ENCODE measurements around the gene PCBP4.
"Not testable (repeated sequence)": the region's sequence is repeated elsewhere in the genome, so short reads cannot be mapped to it uniquely, and the experiment has no call there.

The PCBP4 gene

DNA sequence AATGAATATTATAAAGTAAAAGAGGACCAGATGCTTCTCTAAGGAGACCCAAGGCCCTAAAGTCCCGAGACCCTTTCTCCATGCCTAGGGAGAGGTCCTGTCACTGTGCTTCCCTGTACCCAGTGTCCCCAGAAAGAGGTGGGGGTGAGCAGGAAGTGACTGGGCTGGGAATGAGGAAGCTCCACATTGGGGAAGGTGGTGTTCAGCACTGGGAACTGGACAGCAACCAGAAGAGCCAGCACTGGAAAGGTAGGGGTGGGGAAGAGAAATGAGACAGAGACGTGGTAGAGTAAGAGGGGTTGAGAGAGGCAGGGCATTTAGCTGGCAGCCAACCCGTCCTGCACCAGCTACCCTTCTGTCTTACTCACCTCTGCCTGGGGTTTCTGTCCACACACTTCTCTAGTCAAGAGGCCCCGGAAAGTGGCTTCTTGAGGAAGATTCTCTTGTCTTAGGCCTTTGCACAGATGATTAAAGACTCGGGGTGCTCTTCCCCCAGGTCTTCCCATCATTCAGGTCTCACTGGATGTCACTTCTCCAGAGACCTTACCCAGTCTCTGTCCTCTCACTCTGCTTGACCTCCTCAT, 37.7 kb downstream of the PCBP4 start:
- ATAC-seq: peak; percentile 33; the same call in 1 of the 3 replicates
- no peak for TF ChIP-seq CSDC2 (CRISPR knock-in tag; IDR thresholded peaks at IDR 0.05)
- TF ChIP-seq, protein P1, sequence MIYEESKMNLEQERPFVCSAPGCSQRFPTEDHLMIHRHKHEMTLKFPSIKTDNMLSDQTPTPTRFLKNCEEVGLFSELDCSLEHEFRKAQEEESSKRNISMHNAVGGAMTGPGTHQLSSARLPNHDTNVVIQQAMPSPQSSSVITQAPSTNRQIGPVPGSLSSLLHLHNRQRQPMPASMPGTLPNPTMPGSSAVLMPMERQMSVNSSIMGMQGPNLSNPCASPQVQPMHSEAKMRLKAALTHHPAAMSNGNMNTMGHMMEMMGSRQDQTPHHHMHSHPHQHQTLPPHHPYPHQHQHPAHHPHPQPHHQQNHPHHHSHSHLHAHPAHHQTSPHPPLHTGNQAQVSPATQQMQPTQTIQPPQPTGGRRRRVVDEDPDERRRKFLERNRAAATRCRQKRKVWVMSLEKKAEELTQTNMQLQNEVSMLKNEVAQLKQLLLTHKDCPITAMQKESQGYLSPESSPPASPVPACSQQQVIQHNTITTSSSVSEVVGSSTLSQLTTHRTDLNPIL (CRISPR knock-in tag; IDR thresholded peaks at IDR 0.05; ENCODE audit: low read depth): no peak

DNA sequence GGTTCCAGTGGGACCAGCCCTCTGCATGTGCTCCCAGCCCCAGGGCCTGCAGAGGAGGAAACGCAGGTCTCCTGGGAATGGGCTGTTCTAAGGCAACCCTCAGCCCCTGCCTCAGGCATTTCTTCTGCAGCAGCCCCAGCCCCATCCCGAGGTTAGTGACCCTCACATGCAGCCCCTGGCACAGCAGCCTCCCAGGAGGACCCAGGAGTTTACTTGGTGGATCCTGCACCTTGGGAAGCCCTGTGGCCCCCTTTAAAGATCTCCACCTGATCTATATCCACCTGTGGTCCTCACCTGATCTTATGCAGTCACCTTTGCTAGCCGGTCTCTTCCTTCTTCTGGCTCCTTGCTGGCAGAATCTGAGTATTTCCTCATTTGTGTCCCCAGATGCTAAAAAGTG, 38.3 kb downstream of the PCBP4 start:
- ATAC-seq: not testable (repeated sequence)

DNA sequence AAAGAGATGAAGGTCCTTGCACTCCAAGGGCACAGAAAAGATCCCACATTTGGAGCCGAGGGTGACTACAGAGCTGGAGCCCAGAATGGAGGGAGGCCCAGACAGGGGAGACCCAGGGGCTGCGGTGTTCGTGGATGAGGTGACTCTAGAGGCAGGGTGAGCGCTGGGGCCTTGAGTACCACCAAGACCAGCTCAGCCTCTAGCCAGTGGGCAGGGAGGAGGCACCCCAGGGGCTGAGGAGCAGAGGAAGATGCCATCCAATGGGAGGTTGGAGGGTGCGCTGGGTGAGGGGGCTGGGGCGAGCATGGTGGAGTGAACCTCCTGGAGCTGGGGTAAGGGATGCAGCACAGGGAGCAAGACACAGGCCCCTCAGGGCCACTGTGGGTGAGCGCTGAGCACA, 38.8 kb downstream of the PCBP4 start:
- no peak for TF ChIP-seq ZNF8 (CRISPR knock-in tag; IDR thresholded peaks at IDR 0.05)
- TF ChIP-seq, protein P2, sequence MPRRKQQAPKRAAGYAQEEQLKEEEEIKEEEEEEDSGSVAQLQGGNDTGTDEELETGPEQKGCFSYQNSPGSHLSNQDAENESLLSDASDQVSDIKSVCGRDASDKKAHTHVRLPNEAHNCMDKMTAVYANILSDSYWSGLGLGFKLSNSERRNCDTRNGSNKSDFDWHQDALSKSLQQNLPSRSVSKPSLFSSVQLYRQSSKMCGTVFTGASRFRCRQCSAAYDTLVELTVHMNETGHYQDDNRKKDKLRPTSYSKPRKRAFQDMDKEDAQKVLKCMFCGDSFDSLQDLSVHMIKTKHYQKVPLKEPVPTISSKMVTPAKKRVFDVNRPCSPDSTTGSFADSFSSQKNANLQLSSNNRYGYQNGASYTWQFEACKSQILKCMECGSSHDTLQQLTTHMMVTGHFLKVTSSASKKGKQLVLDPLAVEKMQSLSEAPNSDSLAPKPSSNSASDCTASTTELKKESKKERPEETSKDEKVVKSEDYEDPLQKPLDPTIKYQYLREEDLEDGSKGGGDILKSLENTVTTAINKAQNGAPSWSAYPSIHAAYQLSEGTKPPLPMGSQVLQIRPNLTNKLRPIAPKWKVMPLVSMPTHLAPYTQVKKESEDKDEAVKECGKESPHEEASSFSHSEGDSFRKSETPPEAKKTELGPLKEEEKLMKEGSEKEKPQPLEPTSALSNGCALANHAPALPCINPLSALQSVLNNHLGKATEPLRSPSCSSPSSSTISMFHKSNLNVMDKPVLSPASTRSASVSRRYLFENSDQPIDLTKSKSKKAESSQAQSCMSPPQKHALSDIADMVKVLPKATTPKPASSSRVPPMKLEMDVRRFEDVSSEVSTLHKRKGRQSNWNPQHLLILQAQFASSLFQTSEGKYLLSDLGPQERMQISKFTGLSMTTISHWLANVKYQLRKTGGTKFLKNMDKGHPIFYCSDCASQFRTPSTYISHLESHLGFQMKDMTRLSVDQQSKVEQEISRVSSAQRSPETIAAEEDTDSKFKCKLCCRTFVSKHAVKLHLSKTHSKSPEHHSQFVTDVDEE (CRISPR knock-in tag; IDR thresholded peaks at IDR 0.05): no peak
- TF ChIP-seq ESRRG (CRISPR knock-in tag; IDR thresholded peaks at IDR 0.05): no peak
- no peak for TF ChIP-seq ZFP3 (CRISPR knock-in tag; IDR thresholded peaks at IDR 0.05)
- TF ChIP-seq, protein P3, sequence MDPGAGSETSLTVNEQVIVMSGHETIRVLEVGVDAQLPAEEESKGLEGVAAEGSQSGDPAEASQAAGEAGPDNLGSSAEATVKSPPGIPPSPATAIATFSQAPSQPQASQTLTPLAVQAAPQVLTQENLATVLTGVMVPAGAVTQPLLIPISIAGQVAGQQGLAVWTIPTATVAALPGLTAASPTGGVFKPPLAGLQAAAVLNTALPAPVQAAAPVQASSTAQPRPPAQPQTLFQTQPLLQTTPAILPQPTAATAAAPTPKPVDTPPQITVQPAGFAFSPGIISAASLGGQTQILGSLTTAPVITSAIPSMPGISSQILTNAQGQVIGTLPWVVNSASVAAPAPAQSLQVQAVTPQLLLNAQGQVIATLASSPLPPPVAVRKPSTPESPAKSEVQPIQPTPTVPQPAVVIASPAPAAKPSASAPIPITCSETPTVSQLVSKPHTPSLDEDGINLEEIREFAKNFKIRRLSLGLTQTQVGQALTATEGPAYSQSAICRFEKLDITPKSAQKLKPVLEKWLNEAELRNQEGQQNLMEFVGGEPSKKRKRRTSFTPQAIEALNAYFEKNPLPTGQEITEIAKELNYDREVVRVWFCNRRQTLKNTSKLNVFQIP (CRISPR knock-in tag; IDR thresholded peaks at IDR 0.05; ENCODE audit: borderline replicate concordance, low read depth): no peak
- TF ChIP-seq ZC3H10 (CRISPR knock-in tag; IDR thresholded peaks at IDR 0.05): no peak
- TF ChIP-seq GLIS3 (CRISPR knock-in tag; IDR thresholded peaks at IDR 0.05): no peak
- no peak for TF ChIP-seq ISL1 (CRISPR knock-in tag; IDR thresholded peaks at IDR 0.05)
- no peak for TF ChIP-seq ZNF565 (CRISPR knock-in tag; conservative IDR thresholded peaks at IDR 0.05; ENCODE audit: low read depth)
- TF ChIP-seq ARNTL (CRISPR knock-in tag; IDR thresholded peaks at IDR 0.05; ENCODE audit: borderline replicate concordance, low read depth): no peak
- no peak for TF ChIP-seq CSDC2 (CRISPR knock-in tag; IDR thresholded peaks at IDR 0.05)
- no peak; the same call in 2 of the 3 replicates for ATAC-seq

DNA sequence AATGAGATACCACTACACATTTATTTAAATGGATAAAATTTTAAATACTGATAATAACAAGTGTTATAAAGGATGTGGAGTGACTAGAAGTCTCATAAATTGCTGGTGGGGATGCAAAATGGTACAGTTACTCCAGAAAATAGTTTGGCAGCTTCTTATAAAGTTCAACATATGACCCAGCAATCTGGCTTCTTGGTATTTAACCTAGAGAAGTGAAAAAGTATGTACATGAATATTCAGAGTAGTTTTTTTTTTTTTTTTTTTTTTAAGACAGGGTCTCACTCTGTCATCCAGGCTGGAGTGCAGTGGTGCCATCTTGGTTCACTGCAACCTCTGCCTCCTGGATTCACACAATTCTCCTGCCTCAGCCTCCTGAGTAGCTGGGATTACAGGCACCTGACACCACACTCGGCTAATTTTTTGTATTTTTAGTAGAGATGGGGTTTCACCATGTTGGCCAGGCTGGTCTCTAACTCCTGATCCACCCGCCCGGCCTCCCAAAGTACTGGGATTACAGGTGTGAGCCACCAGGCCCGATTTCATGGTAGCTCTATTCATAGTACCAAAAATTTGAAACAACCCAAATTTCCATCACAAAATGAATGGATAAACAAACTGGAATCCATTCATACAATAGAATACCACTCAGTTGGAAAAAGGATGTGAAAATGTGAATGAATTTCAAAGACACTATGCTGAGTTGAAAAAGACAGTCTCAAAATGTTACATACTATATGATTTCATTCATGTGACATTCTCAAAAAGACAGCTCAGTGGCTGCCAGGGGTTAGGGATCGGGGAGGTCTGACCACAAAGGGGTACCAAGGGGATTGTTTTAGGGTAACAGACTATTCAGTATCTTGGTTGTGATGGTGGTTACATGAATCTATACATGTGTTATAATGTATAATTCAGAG, 39.9 kb downstream of the PCBP4 start:
- ATAC-seq: no peak
- TF ChIP-seq TOX (CRISPR knock-in tag; IDR thresholded peaks at IDR 0.05; ENCODE audit: borderline replicate concordance): no peak
- no peak for TF ChIP-seq PPARA (CRISPR knock-in tag; IDR thresholded peaks at IDR 0.05; ENCODE audit: borderline replicate concordance)
- no peak for TF ChIP-seq TCF4 (CRISPR knock-in tag; IDR thresholded peaks at IDR 0.05; ENCODE audit: borderline replicate concordance)
- TF ChIP-seq, protein P3 (CRISPR knock-in tag; IDR thresholded peaks at IDR 0.05; ENCODE audit: borderline replicate concordance, low read depth): no peak
- no peak for TF ChIP-seq CSDC2 (CRISPR knock-in tag; IDR thresholded peaks at IDR 0.05)
- TF ChIP-seq ZNF8 (CRISPR knock-in tag; IDR thresholded peaks at IDR 0.05): no peak
- TF ChIP-seq ZFP30 (CRISPR knock-in tag; IDR thresholded peaks at IDR 0.05): no peak
- TF ChIP-seq, protein P2 (CRISPR knock-in tag; IDR thresholded peaks at IDR 0.05): no peak
- TF ChIP-seq, protein P4, sequence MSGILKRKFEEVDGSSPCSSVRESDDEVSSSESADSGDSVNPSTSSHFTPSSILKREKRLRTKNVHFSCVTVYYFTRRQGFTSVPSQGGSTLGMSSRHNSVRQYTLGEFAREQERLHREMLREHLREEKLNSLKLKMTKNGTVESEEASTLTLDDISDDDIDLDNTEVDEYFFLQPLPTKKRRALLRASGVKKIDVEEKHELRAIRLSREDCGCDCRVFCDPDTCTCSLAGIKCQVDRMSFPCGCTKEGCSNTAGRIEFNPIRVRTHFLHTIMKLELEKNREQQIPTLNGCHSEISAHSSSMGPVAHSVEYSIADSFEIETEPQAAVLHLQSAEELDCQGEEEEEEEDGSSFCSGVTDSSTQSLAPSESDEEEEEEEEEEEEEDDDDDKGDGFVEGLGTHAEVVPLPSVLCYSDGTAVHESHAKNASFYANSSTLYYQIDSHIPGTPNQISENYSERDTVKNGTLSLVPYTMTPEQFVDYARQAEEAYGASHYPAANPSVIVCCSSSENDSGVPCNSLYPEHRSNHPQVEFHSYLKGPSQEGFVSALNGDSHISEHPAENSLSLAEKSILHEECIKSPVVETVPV (CRISPR knock-in tag; IDR thresholded peaks at IDR 0.05): no peak
- TF ChIP-seq SNAI2 (CRISPR knock-in tag; IDR thresholded peaks at IDR 0.05): no peak
- TF ChIP-seq, protein P1 (CRISPR knock-in tag; IDR thresholded peaks at IDR 0.05; ENCODE audit: low read depth): no peak
- no peak for TF ChIP-seq ZNF70 (CRISPR knock-in tag; IDR thresholded peaks at IDR 0.05)
- TF ChIP-seq RARB (CRISPR knock-in tag; IDR thresholded peaks at IDR 0.05): no peak
- TF ChIP-seq ZFP3 (CRISPR knock-in tag; IDR thresholded peaks at IDR 0.05): no peak
- no peak for TF ChIP-seq ZC3H10 (CRISPR knock-in tag; IDR thresholded peaks at IDR 0.05)

Measured in SK-N-SH treated with all-trans-retinoic acid at 6 μM for 48 hours (cell line).